GM23338 (cell line): ENCODE measurements around the gene NT5C. TPM values are rescaled to one million over a fixed set of nuclear protein-coding genes. Genes with fewer than 3 reads are reported as not detected.

ENCODE experiments used
- ATAC-seq: fragments of 200-7000 bp; cut with Tn5 transposase; 3 replicates; pipeline ENCODE4 v1.9.1; 2020
- DNase-seq: peaks from one replicate; pipeline ENCODE4 v3.0.0-alpha.2; 2015; ENCODE audit warnings: low spot score
- H2AFZ ChIP-seq: fragments of 200-600 bp; sonication (generic); 2 replicates; pipeline ENCODE4 v1.8.0; 2016; ENCODE audit warnings: antibody characterized with exemption, mild to moderate bottlenecking, moderate library complexity
- H3F3A ChIP-seq: fragments of 200-600 bp; sonication (generic); replicated peaks from 2 replicates; pipeline ENCODE4 v1.8.0; 2017; ENCODE audit warnings: antibody characterized with exemption, mixed run types, low read depth
- H3K27ac ChIP-seq: fragments of 200-600 bp; sonication (generic); 2 replicates; pipeline ENCODE4 v1.6.1; 2016; ENCODE audit warnings: low read depth
- H3K27me3 ChIP-seq: fragments of 200-600 bp; sonication (generic); 2 replicates; pipeline ENCODE4 v1.8.0; 2016; ENCODE audit warnings: mild to moderate bottlenecking, mixed run types, moderate library complexity; ENCODE audit not compliant: insufficient read depth
- H3K36me3 ChIP-seq: fragments of 200-600 bp; sonication (generic); 2 replicates; pipeline ENCODE4 v1.8.0; 2016; ENCODE audit warnings: mild to moderate bottlenecking; ENCODE audit not compliant: insufficient read depth
- H3K4me1 ChIP-seq: fragments of 200-600 bp; sonication (generic); 2 replicates; pipeline ENCODE4 v1.8.0; 2016; ENCODE audit warnings: mild to moderate bottlenecking, moderate library complexity; ENCODE audit not compliant: insufficient read depth
- H3K4me2 ChIP-seq: fragments of 200-600 bp; sonication (generic); 2 replicates; pipeline ENCODE4 v1.7.1; 2017; ENCODE audit warnings: mixed run types
- H3K4me3 ChIP-seq: fragments of 200-600 bp; sonication (generic); 2 replicates; pipeline ENCODE4 v1.6.1; 2016; ENCODE audit warnings: mixed run types
- H3K79me2 ChIP-seq: fragments of 200-600 bp; sonication (generic); replicated peaks from 2 replicates; pipeline ENCODE4 v1.8.0; 2017; ENCODE audit warnings: mild to moderate bottlenecking; ENCODE audit not compliant: insufficient read depth
- H3K9me2 ChIP-seq: fragments of 200-600 bp; sonication (generic); 2 replicates; pipeline ENCODE4 v1.8.0; 2017; ENCODE audit not compliant: insufficient read depth
- H4K20me1 ChIP-seq: fragments of 200-600 bp; sonication (generic); replicated peaks from 2 replicates; pipeline ENCODE4 v1.8.0; 2017; ENCODE audit warnings: mild to moderate bottlenecking; ENCODE audit not compliant: insufficient read depth
- H3K27ac Mint-ChIP-seq: 2 replicates; pipeline ENCODE4 v1.8.0; 2020; ENCODE audit warnings: inconsistent platforms, mild to moderate bottlenecking, moderate library complexity, mixed read lengths
- H3K27me3 Mint-ChIP-seq: 3 replicates; pipeline ENCODE4 v1.8.0; 2022; ENCODE audit warnings: low read depth, mild to moderate bottlenecking, moderate library complexity, mixed read lengths, inconsistent platforms; ENCODE audit not compliant: insufficient read depth, poor library complexity
- H3K36me3 Mint-ChIP-seq: 3 replicates; pipeline ENCODE4 v1.8.0; 2021; ENCODE audit warnings: low read depth, mild to moderate bottlenecking, inconsistent platforms, moderate library complexity, mixed read lengths
- H3K4me1 Mint-ChIP-seq: 3 replicates; pipeline ENCODE4 v1.8.0; 2020; ENCODE audit warnings: mild to moderate bottlenecking, inconsistent platforms, mixed read lengths
- H3K4me3 Mint-ChIP-seq: 3 replicates; pipeline ENCODE4 v1.8.0; 2021; ENCODE audit warnings: moderate library complexity, mild to moderate bottlenecking, inconsistent platforms, mixed read lengths
- H3K9me3 Mint-ChIP-seq: 3 replicates; pipeline ENCODE4 v1.8.0; 2020; ENCODE audit warnings: moderate library complexity, mild to moderate bottlenecking, inconsistent platforms, mixed read lengths
- EZH2phosphoT487 ChIP-seq: fragments of 200-600 bp; sonication (generic); IDR thresholded peaks from one replicate; pipeline ENCODE4 v1.8.1; 2018; ENCODE audit warnings: antibody characterized with exemption; ENCODE audit not compliant: unreplicated experiment
- JUNB ChIP-seq: IDR thresholded peaks from one replicate; pipeline ENCODE4 v1.6.1; 2016; ENCODE audit warnings: antibody characterized with exemption; ENCODE audit not compliant: unreplicated experiment
- POLR2AphosphoS5 ChIP-seq: IDR thresholded peaks from 2 replicates; pipeline ENCODE4 v1.6.1; 2016; ENCODE audit warnings: antibody characterized with exemption, low read depth
- ZNF331 ChIP-seq: fragments of 250-450 bp; sonication (Bioruptor Pico); IDR thresholded peaks from 2 replicates; pipeline ENCODE4 v1.5.0; 2020; ENCODE audit warnings: low read depth, mild to moderate bottlenecking, moderate library complexity
- ZNF462 ChIP-seq: fragments of 250-450 bp; sonication (Bioruptor Pico); IDR thresholded peaks from 2 replicates; pipeline ENCODE4 v1.5.0; 2020; ENCODE audit warnings: mild to moderate bottlenecking, moderate library complexity
- polyA plus RNA-seq: library from polyadenylated mRNA; unstranded; fragments of >200 nt; fragmentation: Nextera tagmentation; extraction: Ambion mirVana; gene quantifications from 2 replicates; pipeline ENCODE4 v1.2.1, GENCODE V29; 2016
- total RNA-seq: library from RNA; depleted of rRNA; stranded (reverse); fragments of >200 nt; shearing (Covaris generic); gene quantifications from 2 replicates; pipeline ENCODE4 v1.2.3, GENCODE V29; 2014

Gene NT5C
- total and polyA plus RNA-seq, 2 experiments from 2014 or later, result 91.7 to 120 TPM

DNA sequence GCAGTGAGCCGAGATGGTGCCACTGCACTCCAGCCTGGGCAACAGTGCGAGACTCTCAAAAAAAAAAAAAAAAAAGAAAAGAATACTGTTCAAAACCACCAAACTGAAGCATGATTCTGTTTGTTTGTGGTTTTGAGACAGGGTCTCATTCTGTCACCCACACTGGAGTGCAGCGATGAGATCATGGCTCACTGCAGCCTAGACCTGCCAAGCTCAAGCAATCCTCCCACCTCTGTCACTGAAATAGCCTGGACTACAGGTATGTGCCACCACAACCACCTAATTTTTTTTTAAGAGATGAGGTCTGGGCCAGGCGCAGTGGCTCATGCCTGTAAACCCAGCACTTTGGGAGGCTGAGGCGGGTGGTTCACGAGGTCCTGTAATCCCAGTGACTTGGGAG, 46.9 kb upstream of the NT5C start:
- ATAC-seq (no peak), DNase-seq (no peak)
- H3K4me3 Mint-ChIP-seq, result no peak overlapping the region
- Histone ChIP-seq H3K36me3 (peaks cover 60% of the 10 kb centered on the region), H3F3A (peaks cover 45% of the 10 kb centered on the region), H3K9me2 (no peaks in the 10 kb centered on the region), H3K4me1 (0 out of 2 replicates have a peak, but pooled peaks cover 13% of the 10 kb centered on the region), H3K27me3 (no peaks in the 10 kb centered on the region), H2AFZ (no peak overlapping the region), H3K79me2 (peaks cover 92% of the 10 kb centered on the region), H3K27ac (peak overlapping the region; percentile 81; the same call in 1 of the 2 replicates), H3K4me2 (no peak overlapping the region), H4K20me1 (peaks cover 69% of the 10 kb centered on the region), H3K4me3 (no peak overlapping the region)
- TF ChIP-seq JUNB (no peak), EZH2phosphoT487 (no peak), ZNF462 (no peak)
- peaks cover 20% of the 10 kb centered on the region for H3K27me3 Mint-ChIP-seq
- H3K4me1 Mint-ChIP-seq, result peaks cover 11% of the 10 kb centered on the region
- peaks cover 82% of the 10 kb centered on the region for H3K36me3 Mint-ChIP-seq
- no peak overlapping the region; the same call in 1 of the 2 replicates for H3K27ac Mint-ChIP-seq
- peaks cover 1% of the 10 kb centered on the region; the same call in 1 of the 3 replicates for H3K9me3 Mint-ChIP-seq

GRCh38 chr17:75176625-75177024, 45.1 kb upstream of the NT5C start:
- no peak overlapping the region for H3K4me3 ChIP-seq
- peaks cover 13% of the 10 kb centered on the region for H3K4me1 Mint-ChIP-seq
- H3K27ac ChIP-seq, result peak overlapping the region; percentile 84; the same call in 1 of the 2 replicates
- no peaks in the 10 kb centered on the region for H3K9me2 ChIP-seq
- no peak overlapping the region for H3K4me2 ChIP-seq
- peaks cover 18% of the 10 kb centered on the region for H3K27me3 Mint-ChIP-seq
- H3K79me2 ChIP-seq, result peaks cover 88% of the 10 kb centered on the region
- no peak for DNase-seq
- no peaks in the 10 kb centered on the region for H3K27me3 ChIP-seq
- H2AFZ ChIP-seq, result no peak overlapping the region
- H3K27ac Mint-ChIP-seq, result no peak overlapping the region
- H3K36me3 Mint-ChIP-seq, result peaks cover 95% of the 10 kb centered on the region
- H3K4me1 ChIP-seq, result 0 out of 2 replicates have a peak, but pooled peaks cover 13% of the 10 kb centered on the region
- H4K20me1 ChIP-seq, result peaks cover 71% of the 10 kb centered on the region
- no peaks in the 10 kb centered on the region; the same call in 2 of the 3 replicates for H3K9me3 Mint-ChIP-seq
- peaks cover 55% of the 10 kb centered on the region for H3F3A ChIP-seq
- peaks cover 70% of the 10 kb centered on the region for H3K36me3 ChIP-seq
- no peak overlapping the region for H3K4me3 Mint-ChIP-seq
- ATAC-seq, result no peak
- no peak for TF ChIP-seq ZNF462
- no peak for TF ChIP-seq POLR2AphosphoS5
- TF ChIP-seq ZNF331, result no peak
